NCI-H1092 (cell line): ENCODE measurements around the gene B4GAT1.

Source experiments
- DNase-seq: peaks from one replicate; lab custom pipeline; 2025; lab: John Stamatoyannopoulos, UW

B4GAT1 gene

DNA sequence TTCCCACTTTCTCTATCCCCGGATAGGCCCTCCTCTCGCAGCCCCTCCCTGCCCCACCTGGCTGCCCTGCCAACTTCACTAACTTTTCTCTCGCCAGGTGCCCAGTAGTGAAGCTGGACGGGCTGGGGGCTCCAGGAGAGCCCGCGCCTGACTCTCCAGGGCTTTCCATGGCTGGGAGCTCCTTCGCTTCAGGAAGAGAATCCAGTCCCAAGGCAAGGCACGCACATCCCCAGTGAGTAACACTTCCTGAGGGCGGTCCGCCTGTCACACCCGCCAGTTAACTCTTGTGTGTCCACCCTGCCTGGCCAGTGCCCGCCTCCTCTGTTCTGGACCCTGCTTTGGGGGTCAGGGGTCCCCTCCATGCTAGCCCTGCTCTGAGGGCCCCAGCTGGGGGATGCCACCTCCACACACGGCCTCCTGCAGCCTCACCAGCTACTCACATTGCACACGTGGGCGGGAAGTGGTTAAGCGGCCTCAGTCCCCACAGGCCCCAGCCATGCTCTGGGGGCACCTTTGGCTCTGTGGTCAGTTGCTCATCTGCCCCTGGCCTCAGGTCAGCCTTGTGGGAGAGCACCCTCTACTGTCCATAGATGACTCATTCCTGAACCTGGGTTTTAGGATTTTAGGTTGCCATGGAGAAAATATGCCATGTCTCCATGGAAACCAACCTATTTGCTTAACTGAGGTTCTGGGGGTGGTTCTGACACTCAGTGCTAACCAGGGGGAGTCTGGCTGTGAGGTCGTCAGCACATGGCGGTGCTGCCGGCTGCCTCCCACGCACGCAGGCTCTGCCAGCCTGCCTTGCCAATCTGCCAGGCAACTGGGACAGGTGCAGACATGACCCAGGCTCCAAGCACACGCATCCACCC is 11.0 kb downstream of the B4GAT1 start, which contains the start of gene RIN1:
Gene RIN1 (minus strand): TSS at position 201 of the 869 bp plus-strand sequence. CDS start 32 bp downstream, at position 169.
- DNase-seq: peak; percentile 28

DNA sequence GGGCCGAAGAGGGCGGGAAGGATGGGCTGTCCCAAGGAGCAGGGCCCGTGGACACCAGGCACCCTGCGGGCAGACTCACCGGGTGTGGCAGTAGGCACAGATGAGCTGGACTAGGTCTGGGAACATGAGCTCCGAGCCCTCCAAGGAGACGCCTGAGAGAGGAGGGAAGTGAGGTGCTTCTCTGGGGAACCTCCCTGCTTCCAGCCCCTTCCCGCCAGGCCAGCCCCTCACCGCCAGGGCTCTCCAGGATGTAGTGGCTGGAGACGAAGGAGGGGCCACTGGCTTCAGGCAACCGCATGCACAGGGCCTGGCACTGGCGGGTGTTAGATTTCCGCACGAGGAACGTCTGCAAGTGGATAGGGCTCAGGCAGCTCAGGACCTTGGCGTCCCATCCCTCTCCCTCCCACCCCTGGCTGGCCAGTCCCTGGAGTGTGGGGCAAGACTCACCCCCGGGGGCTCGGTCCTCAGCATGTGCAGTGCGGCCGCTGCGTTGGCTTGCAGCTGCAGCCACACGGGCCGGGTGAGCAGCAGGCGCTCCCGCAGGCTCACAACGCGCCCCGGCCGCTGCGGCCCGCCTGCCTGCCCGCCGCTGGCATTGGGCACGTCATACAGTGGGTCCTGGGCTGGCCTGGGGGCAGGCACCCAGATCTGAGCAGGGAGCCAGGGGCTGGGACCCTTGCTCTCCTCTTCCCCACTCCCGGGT is 11.7 kb downstream of the B4GAT1 start:
- DNase-seq: no peak

DNA sequence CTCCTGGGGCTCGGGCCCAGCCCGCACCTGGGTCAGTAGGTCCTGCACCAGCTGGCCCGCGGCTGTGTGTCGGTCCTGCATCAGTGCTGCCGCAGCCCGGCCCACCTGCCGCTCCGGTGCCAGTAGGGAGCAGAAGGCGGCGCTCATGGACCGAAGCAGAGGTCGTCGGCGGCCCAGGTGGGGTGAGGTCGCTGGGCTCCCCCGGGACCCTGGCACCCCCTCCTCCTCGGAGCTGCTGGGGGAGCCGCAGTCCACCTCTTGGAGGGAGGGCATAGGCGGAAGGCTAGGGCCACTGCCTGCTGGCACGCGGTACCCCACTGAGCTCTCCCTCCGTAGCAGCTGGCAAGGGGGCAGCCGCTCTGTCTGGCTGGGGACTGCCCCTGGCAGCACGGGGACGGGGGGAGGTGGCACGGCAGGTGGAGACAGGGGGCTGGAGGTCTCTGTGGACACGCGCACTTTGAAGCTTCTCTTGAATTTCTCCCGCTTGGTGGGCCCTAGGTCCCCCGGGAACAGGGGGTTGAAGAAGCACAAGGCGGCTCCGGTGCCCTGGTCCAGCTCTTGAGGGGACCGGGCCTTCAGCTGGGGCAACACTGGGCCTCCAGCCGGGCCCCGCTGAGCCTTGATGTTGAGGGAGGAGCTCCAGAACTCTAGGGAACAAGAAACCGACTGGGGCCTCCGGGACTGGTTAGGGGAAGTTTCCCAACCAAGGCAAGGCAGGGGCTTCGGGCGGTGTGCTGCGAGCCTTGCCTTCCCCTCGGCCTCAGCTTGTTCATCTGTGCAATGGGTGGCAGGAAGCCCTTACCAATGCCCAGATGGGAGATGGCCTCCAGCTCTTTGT is 12.6 kb downstream of the B4GAT1 start:
- DNase-seq: no peak

DNA sequence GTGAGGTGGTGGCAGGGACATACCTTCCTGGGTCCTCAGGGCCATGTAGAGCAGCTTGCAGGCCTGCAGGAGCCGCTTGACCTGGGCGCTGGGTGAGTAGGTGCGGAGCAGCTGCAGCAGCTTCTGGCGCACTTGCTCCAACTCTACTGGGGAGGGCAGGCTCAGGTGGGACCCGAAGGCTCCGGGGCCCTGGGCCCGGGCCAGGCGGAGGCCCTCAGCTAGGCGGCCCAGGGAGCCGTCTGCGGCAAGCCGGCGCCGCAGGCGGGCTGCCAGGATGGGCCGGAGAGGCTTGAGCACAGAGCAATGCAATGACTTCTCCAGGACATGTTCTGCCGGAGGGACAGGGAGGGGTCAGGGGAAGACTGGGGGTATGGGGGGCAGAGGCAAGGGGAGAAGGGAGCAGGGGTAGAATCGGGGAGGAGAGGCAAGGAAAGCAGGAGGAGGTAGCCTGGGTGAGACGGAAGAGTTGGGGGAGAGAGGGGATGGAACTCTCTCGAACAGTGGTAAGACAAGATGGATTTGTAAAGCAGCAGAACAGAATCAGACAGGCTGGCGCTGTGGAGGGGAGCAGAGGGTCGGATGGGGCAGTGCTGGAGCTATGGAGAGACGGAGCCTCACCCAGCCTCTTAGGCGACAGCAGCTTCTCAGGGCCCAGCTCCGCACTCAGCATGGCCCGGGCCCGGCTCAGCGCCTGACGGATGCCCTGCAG is 13.4 kb downstream of the B4GAT1 start:
- no peak for DNase-seq

DNA sequence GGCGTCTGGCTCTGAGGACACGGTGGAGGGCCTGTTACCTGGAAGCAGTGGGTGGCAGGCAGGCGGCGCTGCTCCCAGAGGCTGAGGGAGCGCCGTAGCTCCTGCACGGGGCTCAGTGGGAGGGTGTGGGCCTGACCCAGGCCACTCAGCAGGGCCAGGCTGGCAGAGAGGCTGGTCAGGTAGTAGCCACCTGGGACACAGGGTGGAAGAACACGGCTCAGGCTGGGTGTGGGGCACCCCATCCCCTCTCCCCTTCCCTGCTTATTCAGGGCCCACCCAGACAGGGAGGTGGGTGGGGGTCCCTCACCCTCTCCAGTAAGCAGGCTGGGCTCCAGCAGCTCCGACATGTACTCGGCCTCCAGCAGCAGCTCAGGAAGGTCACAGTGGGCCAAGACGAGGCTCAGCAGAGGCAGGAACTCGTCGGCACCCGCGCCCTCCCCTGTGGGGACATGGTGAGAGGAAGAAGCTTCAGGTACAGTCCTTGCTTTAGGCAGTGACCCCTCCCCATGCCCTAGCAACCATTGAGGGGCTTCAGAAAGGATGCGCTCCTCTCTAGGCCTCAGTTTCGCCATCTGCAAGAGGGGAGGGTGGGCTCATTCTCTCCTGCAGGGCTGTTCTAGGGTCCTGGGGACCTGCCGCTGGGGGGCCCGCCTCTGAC is 14.1 kb downstream of the B4GAT1 start:
- no peak for DNase-seq

DNA sequence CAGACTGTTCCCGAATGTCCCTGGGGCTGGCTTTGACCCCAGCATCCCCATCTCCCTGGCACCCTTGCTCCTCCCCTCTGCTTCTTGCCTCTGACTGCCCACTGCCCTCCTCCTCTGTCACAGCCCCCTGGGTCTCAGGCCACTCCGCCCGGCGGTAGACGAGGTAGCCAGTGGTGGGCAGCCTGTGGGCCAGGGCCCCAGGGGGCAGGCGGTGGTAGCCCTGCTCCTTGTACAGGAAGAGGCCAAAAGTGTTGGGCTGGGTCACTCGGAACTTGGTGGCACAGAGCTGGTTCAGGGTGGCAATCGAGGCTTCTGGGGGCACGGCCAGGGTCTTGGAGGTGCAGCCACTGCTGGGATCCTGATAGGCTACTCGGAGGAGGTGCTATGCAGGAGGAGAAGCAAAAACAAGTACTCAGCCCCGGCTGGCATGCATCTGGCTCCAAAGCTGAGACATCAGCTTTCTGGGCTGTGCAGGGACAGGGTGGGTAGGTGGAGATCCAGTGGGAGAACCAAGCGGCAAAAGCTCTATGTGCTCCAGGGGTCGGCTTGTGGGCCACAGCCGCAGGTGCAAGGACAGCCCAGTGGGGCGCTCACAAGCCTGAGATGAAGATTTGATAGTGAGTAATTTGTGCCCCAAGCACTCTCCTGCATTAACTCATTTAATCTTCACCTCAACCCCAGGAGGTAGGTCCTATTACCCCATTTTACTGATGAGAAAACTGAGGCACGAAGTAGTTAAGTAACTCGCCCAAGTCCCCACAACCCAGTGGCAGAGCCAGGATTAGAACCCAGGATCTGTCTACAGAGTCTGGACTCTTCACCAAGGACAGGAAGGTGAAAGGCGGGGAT is 14.8 kb downstream of the B4GAT1 start:
- DNase-seq: no peak

DNA sequence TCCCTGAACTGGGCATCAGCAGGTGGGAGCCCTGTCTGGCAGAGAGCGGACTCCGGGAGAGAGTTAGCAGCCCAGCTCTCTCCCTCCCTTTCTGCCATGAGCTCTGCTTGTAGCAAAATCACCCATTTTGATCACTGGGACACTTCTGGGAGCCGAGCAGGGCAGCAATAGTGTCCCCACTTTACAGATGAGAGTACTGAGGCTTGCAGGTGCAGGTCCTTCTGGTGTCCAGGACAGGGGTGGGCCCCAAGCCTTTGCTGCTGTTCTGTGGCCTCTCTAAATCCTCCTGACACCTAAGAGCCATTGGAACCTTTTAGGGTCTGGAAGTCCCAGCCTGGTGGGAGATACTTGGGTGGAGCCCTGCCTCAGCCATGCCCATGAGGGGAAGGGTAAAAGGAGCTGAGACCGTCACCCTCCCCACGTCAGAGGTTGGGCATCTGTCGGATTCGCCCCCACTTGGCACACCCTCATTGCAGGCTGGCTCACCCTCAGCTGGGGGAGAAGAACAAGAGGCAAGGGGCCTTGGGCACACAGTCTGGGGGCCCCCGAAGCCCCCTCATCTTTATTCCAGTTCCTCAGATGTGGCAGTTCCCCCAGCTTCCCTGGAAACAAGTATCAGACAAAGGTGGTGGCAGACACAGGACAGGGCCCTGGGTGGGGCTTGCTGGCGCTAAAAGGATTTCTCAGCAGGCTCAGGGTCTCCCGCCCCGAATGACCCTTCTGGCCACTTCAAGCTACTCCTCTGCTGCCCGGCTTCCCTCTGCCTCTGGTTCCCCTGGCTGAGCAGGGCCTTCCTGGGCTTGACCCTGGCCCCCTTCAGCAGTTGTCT is 15.7 kb downstream of the B4GAT1 start:
- no peak for DNase-seq

DNA sequence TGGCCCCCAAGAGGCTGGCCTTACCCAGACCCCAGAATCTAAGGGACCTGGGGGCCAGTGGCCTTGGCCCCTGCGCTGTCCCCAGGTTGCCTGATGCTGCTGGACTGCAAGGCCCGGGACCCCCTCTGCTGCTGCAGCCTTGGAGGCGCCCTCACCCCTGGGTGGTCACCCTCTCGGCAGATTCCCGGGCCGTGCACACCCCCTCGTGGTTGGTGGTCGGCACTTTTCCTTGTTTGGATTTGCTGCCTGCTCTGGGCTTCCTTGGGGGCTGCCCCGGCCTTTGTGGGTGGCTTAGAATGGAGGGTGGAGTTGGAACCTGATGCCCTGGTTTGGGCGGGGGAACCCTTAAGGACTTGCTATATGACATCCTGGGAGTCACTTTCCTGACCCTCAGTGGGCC is 16.5 kb downstream of the B4GAT1 start:
- DNase-seq: no peak

DNA sequence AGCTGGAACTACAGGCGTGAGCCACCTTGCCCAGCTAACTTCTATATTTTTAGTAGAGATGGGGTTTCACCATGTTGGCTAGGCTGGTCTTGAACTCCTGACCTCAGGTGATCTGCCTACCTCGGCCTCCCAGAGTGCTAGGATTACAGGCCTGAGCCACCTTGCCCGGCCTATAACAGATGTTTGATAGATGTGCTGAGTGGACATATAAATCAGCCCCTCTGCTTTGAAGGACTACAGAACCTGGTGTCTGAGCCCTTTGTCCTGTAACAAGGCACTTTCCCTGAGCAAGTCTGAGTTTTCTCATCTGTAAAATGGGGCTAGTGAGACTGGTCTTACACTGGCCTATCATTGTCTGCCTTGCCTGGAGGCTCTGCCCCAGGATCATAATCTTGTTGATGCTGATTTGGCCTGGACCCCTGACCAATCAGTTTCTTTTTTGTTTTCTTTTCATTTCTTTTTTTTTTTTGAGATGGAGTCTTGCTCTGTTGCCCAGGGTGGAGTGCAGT is 18.2 kb downstream of the B4GAT1 start:
- DNase-seq: no peak

DNA sequence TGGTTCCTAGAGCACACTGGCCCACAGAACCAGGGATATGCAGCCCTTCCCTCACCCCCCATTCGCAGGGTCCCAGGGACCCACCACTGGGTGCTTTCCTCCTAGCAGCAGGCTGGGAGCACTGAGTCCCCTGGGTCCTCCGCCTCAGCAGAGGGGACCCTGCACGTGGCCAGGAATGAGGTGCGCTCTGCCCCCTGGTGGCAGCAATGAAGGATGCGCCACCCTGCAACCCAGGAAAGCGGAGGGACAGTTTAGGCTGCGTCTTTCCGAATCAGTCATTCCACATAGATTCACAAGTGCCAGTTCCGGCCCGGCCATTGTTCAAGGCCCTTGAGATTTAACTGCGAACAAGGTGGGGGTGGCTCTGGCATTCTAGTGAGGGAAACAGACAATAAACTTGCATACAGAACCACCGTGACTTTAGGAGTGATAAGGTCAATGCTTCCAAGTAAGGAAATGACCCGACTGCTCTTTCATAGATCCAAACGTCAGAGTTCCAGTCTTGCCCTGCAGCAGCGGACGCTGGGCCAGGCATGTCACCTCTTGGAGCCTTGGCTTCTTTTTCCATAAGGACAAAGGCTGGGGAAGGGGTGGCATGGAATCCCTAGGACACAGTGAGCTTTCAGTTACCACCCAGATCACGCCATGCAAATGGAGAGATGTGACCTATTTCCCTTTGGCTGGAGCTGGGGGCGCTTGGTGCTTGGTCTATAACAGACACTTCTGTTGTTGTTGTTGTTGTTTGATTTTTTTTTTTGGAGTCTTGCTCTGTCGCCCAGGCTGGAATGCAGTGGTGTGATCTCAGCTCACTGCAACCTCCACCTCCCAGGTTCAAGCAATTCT is 18.9 kb downstream of the B4GAT1 start:
- peak; percentile 60 for DNase-seq

DNA sequence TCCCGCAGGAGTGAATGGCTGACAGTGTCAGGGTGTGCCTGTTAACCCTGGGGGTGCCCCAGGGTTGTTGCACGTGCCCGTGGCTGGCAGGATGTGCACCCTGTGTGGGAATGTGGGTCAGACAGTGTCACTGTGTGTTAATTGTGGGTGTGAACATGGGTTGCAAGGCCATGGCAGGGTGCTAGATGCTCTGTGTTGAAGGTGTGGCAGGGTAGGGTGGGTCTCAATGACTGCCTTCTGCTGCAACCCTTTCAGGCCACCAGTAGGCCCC is 19.5 kb downstream of the B4GAT1 start:
- no peak for DNase-seq

DNA sequence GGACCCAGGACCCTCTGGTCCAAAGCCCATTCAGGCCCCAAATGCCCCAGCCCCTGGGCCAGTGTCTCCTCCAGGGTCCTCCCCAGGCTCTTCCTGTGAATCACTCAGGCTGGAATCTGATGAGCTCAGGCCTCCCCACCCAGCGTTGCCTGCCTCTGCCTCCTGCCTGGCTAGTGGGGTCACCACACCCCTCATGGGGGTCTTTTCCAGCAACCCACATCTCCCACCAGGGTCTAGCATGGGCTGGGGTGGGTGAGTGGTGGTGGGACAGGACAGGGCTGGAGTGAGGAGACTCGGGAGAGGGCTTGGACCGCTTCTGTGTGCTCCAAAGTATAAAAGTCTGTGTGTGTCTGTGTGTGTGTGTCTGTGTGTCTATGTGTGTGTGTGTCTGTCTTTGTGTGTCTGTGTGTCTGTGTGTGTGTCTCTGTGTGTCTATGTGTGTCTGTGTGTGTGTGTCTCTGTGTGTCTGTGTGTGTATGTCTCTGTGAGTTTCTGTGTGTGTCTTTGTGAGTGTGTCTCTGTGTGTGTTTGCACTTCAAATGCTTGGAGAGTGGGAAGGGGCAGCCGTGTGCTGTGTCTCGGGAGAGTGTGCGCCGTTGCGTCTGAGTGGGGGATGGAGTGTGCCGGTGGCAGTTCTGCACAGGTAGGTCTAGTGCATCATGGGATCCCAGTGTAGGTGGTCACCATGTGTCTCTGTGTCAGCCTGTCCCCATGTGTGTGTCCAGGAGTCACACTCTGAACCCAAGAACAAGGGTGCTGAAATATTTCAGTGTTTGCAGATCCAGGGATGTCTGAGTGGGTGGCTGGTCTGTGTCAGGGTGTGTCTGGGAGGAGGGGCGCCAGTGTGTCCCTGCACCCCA is 20.0 kb downstream of the B4GAT1 start:
- DNase-seq: no peak

DNA sequence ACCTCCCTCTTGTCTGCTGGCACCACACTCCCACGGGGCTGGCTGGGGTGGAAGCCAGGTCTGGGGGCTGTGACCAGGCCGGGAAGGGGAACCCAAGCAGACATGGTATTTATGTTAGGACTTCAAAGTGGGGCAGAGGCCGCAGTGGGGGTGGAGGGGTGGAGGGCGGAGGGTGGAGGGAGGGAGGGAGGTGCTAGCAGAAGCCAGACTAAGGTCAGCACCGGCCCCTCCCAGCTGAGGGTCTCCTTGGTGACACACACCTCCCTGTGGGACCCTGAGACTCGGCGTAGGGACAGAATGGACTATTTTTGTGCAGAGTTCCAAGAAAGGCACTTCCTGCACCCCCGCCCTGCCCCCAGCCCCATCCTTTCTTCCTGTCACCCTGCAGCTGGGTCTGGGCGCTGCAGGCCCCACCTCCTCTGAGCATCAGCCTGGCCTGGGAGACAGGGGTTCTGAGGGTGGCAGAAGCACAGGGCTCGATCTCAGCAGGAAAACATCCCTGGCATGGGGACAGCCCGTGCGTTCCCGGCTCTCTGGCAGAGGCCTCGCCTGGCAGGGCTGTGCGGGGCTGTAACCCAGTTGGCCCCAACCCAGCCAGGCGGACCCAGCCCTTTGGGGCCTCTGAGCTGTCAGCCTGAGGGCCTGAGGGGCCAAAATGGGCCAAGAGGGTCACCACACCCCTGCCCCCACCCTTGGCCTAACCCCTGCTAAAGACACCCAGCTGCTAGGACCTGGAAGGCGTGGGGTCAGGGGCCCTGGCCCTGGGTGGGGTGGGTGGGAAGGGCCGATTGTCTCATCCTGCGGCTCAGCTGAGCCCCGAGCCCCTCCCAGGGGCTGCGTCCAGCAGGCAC is 20.9 kb downstream of the B4GAT1 start:
- DNase-seq: no peak

DNA sequence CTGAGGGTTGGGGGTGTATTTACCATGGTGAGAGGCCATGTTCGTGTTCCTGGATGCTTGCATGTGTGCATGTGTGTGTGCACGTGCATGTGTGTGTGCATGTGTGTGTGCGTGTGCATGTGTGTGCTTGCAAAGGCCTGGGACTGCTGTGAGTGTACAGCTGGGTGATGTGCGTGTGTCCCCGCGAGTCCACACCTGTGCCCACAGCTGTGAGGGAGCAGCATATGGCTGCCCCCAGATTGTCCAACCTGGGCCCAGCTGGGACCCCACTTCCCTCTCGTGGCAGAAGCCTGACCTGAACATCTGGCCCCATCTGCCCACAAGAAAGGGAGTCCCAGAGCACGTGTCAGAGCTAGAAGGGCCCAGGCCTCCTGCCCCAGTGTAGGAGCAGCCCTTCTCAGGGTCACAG is 22.2 kb downstream of the B4GAT1 start:
- DNase-seq: no peak

DNA sequence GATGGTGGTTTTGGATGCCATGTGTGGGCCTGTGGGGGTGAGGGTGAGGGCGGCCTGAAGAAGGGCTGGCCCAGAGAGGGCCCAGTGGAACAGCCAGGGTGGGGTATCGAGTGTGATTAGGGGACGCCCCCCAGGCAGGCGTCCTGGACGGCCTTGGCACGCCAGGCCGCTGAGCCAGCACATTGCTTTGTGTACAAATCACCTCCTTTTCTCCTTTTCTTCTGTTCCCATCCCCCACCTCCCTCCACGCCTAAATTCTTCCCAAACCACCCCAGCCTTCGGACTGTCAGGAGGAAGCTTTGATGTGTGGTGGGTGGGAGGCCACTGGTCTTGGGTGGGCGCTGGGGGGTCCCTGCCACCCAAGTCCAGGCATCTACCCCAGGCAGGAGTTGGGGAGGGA is 22.8 kb downstream of the B4GAT1 start:
- DNase-seq: no peak

DNA sequence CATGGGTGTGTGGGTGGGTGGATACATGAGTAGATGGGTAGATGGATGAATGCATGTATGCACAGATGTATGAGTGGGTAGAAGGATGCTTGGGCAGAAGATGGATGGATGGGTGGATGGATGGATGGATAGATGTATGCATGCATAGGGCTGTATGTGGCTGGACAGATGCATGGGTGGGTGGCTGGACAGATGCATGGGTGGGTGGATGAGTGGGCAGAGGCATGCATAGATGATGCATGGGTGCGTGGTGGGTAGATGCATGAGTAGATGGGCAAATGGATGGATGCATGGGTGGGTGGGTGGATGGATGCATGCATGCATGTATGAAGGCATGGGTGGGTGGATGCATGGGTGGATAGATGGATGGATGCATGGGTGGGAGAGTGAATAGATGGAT is 23.7 kb downstream of the B4GAT1 start:
- no peak for DNase-seq
